Peyer's patch (tissue), 4 donors: ENCODE results near the gene KCNQ1. TPM values are rescaled to one million over a fixed set of nuclear protein-coding genes. Genes with fewer than 3 reads are reported as not detected.

ENCODE experiments used
- DNase-seq, 3 donors: peaks; one replicate each; pipeline ENCODE4 v3.0.0-alpha.2; 2017 to 2019
- H3K27ac ChIP-seq, 4 donors: fragments of 200-600 bp; sonication (generic); one replicate each; pipeline ENCODE4 v1.5.1; 2016 to 2019
- H3K27me3 ChIP-seq, 2 donors: fragments of 200-600 bp; sonication (generic); one replicate each; pipeline ENCODE4 v1.5.1; 2019
- H3K36me3 ChIP-seq, 3 donors: fragments of 200-600 bp; sonication (generic); one replicate each; pipeline ENCODE4 v1.5.1; 2016 to 2019
- H3K4me1 ChIP-seq, 4 donors: fragments of 200-600 bp; sonication (generic); one replicate each; pipeline ENCODE4 v1.5.1; 2016 to 2019
- H3K4me3 ChIP-seq, 4 donors: fragments of 200-600 bp; sonication (generic); 1 replicate in 3 of 4; 2 replicates in 1 of 4; pipeline ENCODE4 v1.5.1; 2016 to 2019; ENCODE audit warnings: mild to moderate bottlenecking in 1 of 4
- H3K9me3 ChIP-seq, 4 donors: fragments of 200-600 bp; sonication (generic); one replicate each; pipeline ENCODE4 v1.5.1; 2016 to 2019; ENCODE audit warnings: mild to moderate bottlenecking in 1 of 4
- POLR2A ChIP-seq, 2 donors: fragments of 450-650 bp; IDR thresholded peaks; one replicate each; pipeline ENCODE4 v1.5.1; 2017; ENCODE audit warnings: antibody characterized with exemption in 2 of 2, mild to moderate bottlenecking in 2 of 2, moderate library complexity in 2 of 2
- total RNA-seq, 4 donors: library from RNA; depleted of rRNA; stranded (reverse); fragments of >200 nt; gene quantifications; one replicate each; pipeline ENCODE4 v1.1.0, GENCODE V29; 2016
- TF ChIP-seq, protein P1 (sequence below), 6 experiments: fragments of 450-650 bp in 4 of 6; fragments of 200-600 bp in 2 of 6; sonication (generic) in 1 of 6; IDR thresholded peaks; one replicate each; pipeline ENCODE4 v1.5.1; 2017 to 2019; ENCODE audit warnings: antibody characterized with exemption in 6 of 6, mild to moderate bottlenecking in 3 of 6, moderate library complexity in 1 of 6

KCNQ1 gene
- total RNA-seq, 4 donors from 2014 or later: 50.6 to 66.4 (median 54.2) TPM

DNA sequence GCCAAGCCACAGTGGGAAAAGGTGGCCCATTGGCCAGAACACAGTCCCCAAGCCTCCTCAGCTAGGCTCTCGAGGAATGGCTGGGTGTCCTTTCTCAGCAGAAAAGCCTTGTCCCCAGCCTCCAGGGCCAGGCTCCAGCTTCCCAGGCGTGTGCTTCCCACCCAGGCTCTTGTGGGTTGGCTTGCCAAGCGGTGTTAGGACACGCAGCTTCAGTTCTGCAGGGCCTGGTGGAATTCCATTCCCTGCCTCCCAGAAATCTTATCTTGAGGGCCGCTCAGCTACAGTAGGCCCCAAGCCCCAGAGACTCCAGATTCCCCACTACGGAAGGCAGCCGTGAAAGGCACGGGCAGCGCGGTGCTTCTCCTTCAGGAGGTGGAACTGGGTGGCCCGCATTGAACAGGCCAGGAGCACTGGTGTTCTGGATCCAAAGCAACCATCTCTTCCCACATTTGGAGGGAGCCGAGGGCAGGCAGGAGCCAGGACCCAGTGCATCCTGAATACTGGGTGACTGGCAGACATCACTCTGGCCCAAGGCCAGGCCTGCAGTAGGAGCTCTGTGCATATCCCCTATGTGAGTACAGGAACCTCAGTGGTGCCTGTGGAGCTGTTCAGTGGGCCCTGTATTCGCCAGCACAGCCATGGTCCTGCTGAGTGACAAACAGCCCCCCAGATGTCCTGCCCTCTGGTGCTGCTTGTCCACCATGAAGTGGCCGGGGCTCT lies 271.7 kb downstream of the KCNQ1 start:
- DNase-seq: no peak
- no peak overlapping the region for H3K27ac ChIP-seq
- H3K9me3 ChIP-seq: no peaks in the 10 kb centered on the region
- H3K36me3 ChIP-seq: no peaks in the 10 kb centered on the region
- TF ChIP-seq POLR2A (IDR thresholded peaks at IDR 0.05): no peak
- TF ChIP-seq, protein P1, sequence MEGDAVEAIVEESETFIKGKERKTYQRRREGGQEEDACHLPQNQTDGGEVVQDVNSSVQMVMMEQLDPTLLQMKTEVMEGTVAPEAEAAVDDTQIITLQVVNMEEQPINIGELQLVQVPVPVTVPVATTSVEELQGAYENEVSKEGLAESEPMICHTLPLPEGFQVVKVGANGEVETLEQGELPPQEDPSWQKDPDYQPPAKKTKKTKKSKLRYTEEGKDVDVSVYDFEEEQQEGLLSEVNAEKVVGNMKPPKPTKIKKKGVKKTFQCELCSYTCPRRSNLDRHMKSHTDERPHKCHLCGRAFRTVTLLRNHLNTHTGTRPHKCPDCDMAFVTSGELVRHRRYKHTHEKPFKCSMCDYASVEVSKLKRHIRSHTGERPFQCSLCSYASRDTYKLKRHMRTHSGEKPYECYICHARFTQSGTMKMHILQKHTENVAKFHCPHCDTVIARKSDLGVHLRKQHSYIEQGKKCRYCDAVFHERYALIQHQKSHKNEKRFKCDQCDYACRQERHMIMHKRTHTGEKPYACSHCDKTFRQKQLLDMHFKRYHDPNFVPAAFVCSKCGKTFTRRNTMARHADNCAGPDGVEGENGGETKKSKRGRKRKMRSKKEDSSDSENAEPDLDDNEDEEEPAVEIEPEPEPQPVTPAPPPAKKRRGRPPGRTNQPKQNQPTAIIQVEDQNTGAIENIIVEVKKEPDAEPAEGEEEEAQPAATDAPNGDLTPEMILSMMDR (IDR thresholded peaks at IDR 0.05): no peak
- no peaks in the 10 kb centered on the region for H3K27me3 ChIP-seq
- H3K4me1 ChIP-seq: no peaks in the 10 kb centered on the region
- no peak overlapping the region for H3K4me3 ChIP-seq

DNA sequence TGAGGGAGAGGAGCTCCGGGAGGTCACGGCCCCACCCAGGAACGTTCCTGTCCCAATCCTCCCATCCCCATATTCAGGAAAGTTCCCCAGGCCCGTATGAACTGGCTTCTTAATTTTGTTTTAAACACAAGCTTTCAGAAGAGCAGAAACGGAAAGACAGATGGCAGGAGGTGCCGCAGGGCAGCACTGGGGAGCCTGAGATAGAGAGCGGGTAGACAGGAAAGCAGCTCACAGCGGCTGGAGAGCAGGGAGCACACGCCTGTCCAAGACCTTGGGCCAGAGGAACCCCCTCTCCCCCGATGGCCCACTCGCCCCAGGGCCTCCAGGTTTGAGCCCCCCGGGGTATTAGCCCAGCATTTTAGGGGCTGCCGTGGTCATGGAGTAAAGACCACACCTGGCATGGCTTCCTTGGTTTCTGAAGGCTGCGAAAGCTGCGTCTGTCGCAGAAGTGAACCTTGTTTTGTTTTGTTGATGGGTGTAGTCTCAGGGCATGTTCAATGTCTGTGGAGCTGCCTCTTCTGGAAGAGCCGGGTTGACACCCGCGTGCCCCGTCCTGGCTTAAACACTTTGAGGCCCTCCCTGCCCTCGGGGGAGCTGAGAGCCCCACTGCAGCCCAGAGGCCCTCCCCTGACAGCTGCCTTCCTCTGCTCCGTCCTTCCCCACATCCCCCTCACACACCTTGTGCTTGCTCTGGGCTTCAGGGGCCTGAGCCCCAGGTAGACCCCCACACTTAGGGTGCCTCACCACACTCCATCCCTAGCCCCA lies 272.9 kb downstream of the KCNQ1 start:
- no peak overlapping the region for H3K4me3 ChIP-seq
- no peaks in the 10 kb centered on the region for H3K4me1 ChIP-seq
- H3K9me3 ChIP-seq: no peaks in the 10 kb centered on the region
- TF ChIP-seq, protein P1 (IDR thresholded peaks at IDR 0.05): no peak
- no peak for TF ChIP-seq POLR2A (IDR thresholded peaks at IDR 0.05)
- no peaks in the 10 kb centered on the region for H3K36me3 ChIP-seq
- H3K27ac ChIP-seq: no peak overlapping the region
- no peaks in the 10 kb centered on the region for H3K27me3 ChIP-seq
- DNase-seq: no peak

DNA sequence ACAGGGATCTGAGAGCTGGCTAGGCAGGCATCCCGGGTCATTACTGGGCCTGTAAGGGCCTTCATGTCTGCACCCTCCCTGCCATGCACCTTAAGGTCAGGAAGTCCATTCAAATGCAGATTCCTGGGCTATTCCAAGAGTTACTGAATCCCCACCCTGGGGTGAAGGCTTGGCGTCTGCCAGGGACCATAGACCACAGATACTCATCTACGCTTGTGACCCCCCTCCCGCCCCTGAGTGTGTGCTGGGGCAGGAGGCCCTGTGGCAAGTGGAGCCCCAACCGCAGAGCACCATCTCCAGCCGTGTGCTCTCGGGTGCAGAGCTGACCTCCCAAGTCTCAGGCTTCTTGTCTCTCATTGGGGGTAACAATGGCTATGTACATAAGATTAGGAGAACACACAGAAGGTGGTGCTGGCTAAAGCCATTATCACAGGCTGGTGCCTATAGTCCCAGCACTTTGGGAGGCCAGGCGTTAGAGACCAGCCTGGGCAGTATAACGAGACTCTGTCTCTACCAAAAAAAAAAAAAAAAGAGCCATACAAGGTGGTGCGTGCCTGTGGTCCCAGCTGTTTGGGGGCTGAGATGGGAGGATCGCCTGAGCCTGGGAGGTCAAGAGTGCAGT lies 274.1 kb downstream of the KCNQ1 start:
- no peak overlapping the region for H3K4me3 ChIP-seq
- no peaks in the 10 kb centered on the region for H3K36me3 ChIP-seq
- no peak for DNase-seq
- TF ChIP-seq, protein P1 (IDR thresholded peaks at IDR 0.05): no peak
- no peak for TF ChIP-seq POLR2A (IDR thresholded peaks at IDR 0.05)
- H3K4me1 ChIP-seq: no peaks in the 10 kb centered on the region
- H3K27me3 ChIP-seq: no peaks in the 10 kb centered on the region
- H3K27ac ChIP-seq: no peak overlapping the region
- H3K9me3 ChIP-seq: no peaks in the 10 kb centered on the region

DNA sequence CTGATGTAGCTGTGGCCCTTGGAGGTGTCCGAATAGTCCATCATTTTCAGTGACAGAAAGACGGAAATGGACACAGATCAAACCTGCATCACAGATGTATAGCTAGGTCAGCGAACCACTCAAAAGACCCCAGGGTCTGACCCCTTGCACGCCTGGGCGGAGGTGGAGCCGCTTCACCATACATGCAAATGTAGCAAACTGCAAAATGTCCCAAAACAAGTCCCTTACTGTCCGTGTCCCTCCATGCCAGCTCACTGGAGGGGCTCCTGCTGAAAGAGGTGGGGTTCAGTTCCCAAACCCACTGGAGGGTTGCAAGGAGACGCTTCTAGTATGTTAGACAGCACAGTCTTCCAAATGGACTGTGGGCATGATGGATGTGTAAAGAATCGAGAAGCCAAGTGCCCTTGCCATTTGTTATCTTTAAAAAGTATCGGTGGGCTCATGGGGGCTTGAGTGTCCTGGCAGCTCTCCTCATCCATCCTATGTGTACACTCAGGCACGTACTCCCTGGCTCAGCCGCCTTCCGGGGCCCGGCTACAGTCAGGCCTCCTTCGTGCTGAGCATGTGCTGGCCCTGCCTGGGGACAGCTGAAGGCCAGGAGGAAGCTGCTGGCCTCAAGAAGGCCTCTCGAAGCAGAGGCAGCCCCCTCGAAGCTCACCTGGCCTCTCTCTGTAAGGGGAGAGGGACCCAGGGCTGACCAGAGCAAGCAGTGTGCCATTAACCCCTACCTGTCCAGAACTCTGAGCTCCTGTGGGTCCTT lies 275.2 kb downstream of the KCNQ1 start:
- no peak for TF ChIP-seq POLR2A (IDR thresholded peaks at IDR 0.05)
- TF ChIP-seq, protein P1 (IDR thresholded peaks at IDR 0.05): no peak
- no peak for DNase-seq
- Histone ChIP-seq H3K4me1 (no peaks in the 10 kb centered on the region), H3K4me3 (no peak overlapping the region), H3K9me3 (no peaks in the 10 kb centered on the region), H3K27ac (no peak overlapping the region), H3K36me3 (no peaks in the 10 kb centered on the region), H3K27me3 (no peaks in the 10 kb centered on the region)

DNA sequence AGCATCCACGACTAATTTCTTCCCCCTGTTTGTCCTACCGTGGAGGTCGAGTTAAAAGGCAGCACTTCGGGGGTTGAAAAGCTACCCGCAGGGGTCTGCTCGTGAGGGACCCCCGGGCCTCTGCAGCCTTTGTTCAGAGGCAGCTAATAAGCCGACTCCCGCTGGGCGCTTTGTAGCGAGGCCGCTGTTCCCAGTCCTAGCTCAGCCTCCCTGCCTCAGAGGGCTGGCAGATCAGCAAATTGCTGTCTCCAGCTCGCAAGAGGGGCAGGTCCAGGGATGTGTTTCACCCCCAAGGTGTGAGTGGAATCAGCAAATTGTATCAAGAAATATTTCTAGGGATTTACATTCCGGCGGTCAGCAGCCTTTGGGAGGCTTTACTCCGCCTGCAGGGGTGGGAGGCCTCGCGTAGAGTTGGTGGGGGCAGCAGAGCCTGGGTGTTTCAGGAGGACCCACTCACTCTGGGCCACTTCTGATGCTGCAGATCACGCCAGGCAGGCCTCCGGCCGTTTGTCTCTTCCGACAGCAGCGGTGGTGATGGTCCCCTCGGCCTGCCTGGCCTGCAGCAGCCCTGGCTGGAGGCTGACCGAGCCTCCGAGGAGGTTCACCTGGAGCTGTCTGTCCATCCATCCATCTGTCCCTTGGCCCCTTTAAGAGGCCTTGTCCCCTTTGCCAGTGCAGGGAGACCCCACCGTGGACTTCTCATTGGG lies 276.6 kb downstream of the KCNQ1 start:
- TF ChIP-seq, protein P1 (IDR thresholded peaks at IDR 0.05): no peak
- TF ChIP-seq POLR2A (IDR thresholded peaks at IDR 0.05): no peak
- H3K4me3 ChIP-seq: no peak overlapping the region
- H3K9me3 ChIP-seq: no peaks in the 10 kb centered on the region
- no peaks in the 10 kb centered on the region for H3K36me3 ChIP-seq
- no peaks in the 10 kb centered on the region for H3K27me3 ChIP-seq
- DNase-seq: no peak
- peaks cover 0 to 6% (median 0%) of the 10 kb centered on the region in 4 donors for H3K4me1 ChIP-seq
- H3K27ac ChIP-seq: no peak overlapping the region
